Measurements from ENCODE around the gene PLXNC1. TPM values are rescaled to one million over a fixed set of nuclear protein-coding genes. Genes with fewer than 3 reads are reported as not detected.

PLXNC1 gene
- total RNA-seq, 1 experiment from 2014 or later, result 1.3 TPM

- H3K4me3 Mint-ChIP-seq (ENCODE audit: low read depth, unreplicated experiment), result no peak overlapping the region
- peaks cover 8% of the 10 kb centered on the region for H3K36me3 Mint-ChIP-seq (ENCODE audit: insufficient read depth, unreplicated experiment)
- CTCF ChIA-PET, result no interaction called here
- intact Hi-C loops (cut with micrococcal nuclease; ENCODE audit: unreplicated experiment), result no loop called here
- H3K4me1 Mint-ChIP-seq (ENCODE audit: low read depth, unreplicated experiment), result no peaks in the 10 kb centered on the region
- H3K27ac Mint-ChIP-seq (ENCODE audit: unreplicated experiment), result no peak overlapping the region
- TF ChIP-seq CTCF (IDR thresholded peaks at IDR 0.05; ENCODE audit: unreplicated experiment), result no peak
- no peaks in the 10 kb centered on the region for H3K9me3 Mint-ChIP-seq (ENCODE audit: low read depth, unreplicated experiment)
- no TSS peak for BruUV-seq (replicated peaks)
- H3K27me3 Mint-ChIP-seq (ENCODE audit: unreplicated experiment), result no peaks in the 10 kb centered on the region
- no peak for DNase-seq
These were observed 112.7 kb downstream of the PLXNC1 start for GRCh38 chr12:94261119-94261518.

GRCh38 chr12:94261786-94262185 lies 113.4 kb downstream of the PLXNC1 start:
- peak overlapping the region; percentile 74 for H3K4me3 Mint-ChIP-seq (ENCODE audit: low read depth, unreplicated experiment)
- intact Hi-C loops (cut with micrococcal nuclease; ENCODE audit: unreplicated experiment), result no loop called here
- peak overlapping the region; percentile 85 for H3K27ac Mint-ChIP-seq (ENCODE audit: unreplicated experiment)
- no peaks in the 10 kb centered on the region for H3K4me1 Mint-ChIP-seq (ENCODE audit: low read depth, unreplicated experiment)
- DNase-seq, result no peak
- H3K36me3 Mint-ChIP-seq (ENCODE audit: insufficient read depth, unreplicated experiment), result peaks cover 8% of the 10 kb centered on the region
- CTCF ChIA-PET, result interaction anchor here (1.0 kb wide), 1 partner anchor 61 kb away, joined by 4 read pairs; no protein-coding TSS in a partner anchor
- H3K27me3 Mint-ChIP-seq (ENCODE audit: unreplicated experiment), result no peaks in the 10 kb centered on the region
- H3K9me3 Mint-ChIP-seq (ENCODE audit: low read depth, unreplicated experiment), result no peaks in the 10 kb centered on the region
- BruUV-seq (replicated peaks), result no TSS peak
- TF ChIP-seq CTCF (IDR thresholded peaks at IDR 0.05; ENCODE audit: unreplicated experiment), result no peak

- Mint-ChIP-seq H3K36me3 (ENCODE audit: insufficient read depth, unreplicated experiment) (peaks cover 8% of the 10 kb centered on the region), H3K9me3 (ENCODE audit: low read depth, unreplicated experiment) (no peaks in the 10 kb centered on the region), H3K27ac (ENCODE audit: unreplicated experiment) (peak overlapping the region; percentile 85), H3K27me3 (ENCODE audit: unreplicated experiment) (no peaks in the 10 kb centered on the region), H3K4me3 (ENCODE audit: low read depth, unreplicated experiment) (peak overlapping the region; percentile 74), H3K4me1 (ENCODE audit: low read depth, unreplicated experiment) (no peaks in the 10 kb centered on the region)
- intact Hi-C loops (cut with micrococcal nuclease; ENCODE audit: unreplicated experiment), result no loop called here
- no peak for TF ChIP-seq CTCF (IDR thresholded peaks at IDR 0.05; ENCODE audit: unreplicated experiment)
- BruUV-seq (replicated peaks), result no TSS peak
- peak; percentile 76 for DNase-seq
- CTCF ChIA-PET, result interaction anchor here (0.5 to 1.0 kb wide), 4 partner anchors 8 to 658 kb away, joined by 3 to 8 read pairs (median 6); no protein-coding TSS in a partner anchor
These were observed 114.0 kb downstream of the PLXNC1 start for GRCh38 chr12:94262228-94263010.

- intact Hi-C loops (cut with micrococcal nuclease; ENCODE audit: unreplicated experiment), result no loop called here
- Mint-ChIP-seq H3K4me1 (ENCODE audit: low read depth, unreplicated experiment) (no peaks in the 10 kb centered on the region), H3K27ac (ENCODE audit: unreplicated experiment) (peak overlapping the region; percentile 85), H3K9me3 (ENCODE audit: low read depth, unreplicated experiment) (no peaks in the 10 kb centered on the region), H3K4me3 (ENCODE audit: low read depth, unreplicated experiment) (peak overlapping the region; percentile 74), H3K36me3 (ENCODE audit: insufficient read depth, unreplicated experiment) (peaks cover 8% of the 10 kb centered on the region), H3K27me3 (ENCODE audit: unreplicated experiment) (no peaks in the 10 kb centered on the region)
- DNase-seq, result no peak
- CTCF ChIA-PET, result interaction anchor here (0.9 kb wide), 1 partner anchor 9 kb away, joined by 7 read pairs; no protein-coding TSS in a partner anchor
- no peak for TF ChIP-seq CTCF (IDR thresholded peaks at IDR 0.05; ENCODE audit: unreplicated experiment)
- BruUV-seq (replicated peaks), result no TSS peak
These were observed 114.8 kb downstream of the PLXNC1 start for GRCh38 chr12:94263011-94263811.

Measured in Calu3 (cell line).